ENCODE results near the gene TRIM33.

DNA sequence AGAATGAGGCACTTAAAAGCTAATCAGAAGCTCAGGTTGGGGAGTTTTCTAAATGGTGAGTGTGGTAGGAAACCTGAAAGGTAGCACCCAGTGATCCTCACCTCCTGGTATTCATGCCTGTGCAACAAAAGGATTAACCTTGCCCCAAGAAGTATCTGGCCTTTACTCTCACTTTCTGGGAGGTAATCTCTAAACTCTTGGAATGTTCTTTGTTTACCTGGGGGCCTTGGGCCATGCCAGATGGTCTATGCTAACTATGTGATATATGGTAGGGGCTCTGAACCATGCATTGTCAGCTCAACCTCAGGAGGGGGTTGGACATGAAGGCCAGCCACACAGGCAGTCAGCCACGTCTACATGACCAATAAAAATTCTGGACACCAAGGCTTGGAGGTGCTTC lies 24.4 kb upstream of the TRIM33 start:
- no peak for TF ChIP-seq EZH2 (IDR thresholded peaks at IDR 0.05; ENCODE audit: insufficient read depth, poor library complexity, severe bottlenecking)
- TF ChIP-seq EZH2phosphoT487 (IDR thresholded peaks at IDR 0.05; ENCODE audit: insufficient read depth, low read depth), result no peak

Data from GM23248 (cell line).